GM12872 (cell line): ENCODE measurements around the gene NDUFS1.

Experiments used
- CTCF ChIP-seq: IDR thresholded peaks from 3 replicates; pipeline ENCODE4 v1.5.1; 2011; ENCODE audit warnings: low read depth, mild to moderate bottlenecking, low read length, moderate library complexity; ENCODE audit not compliant: insufficient read depth

NDUFS1 gene

GRCh38 chr2:206116278-206116677, 43.0 kb downstream of the NDUFS1 start:
- TF ChIP-seq CTCF: no peak

GRCh38 chr2:206115026-206115578, 44.1 kb downstream of the NDUFS1 start:
- TF ChIP-seq CTCF: no peak

GRCh38 chr2:206112846-206113547, 46.2 kb downstream of the NDUFS1 start:
- TF ChIP-seq CTCF: no peak

- no peak for TF ChIP-seq CTCF
Observed at GRCh38 chr2:206112108-206112507, 47.1 kb downstream of the NDUFS1 start.

- TF ChIP-seq CTCF: no peak
Observed at GRCh38 chr2:206108713-206109112, 50.5 kb downstream of the NDUFS1 start.

GRCh38 chr2:206105541-206105940, 53.7 kb downstream of the NDUFS1 start:
- TF ChIP-seq CTCF: no peak

- TF ChIP-seq CTCF: no peak
Observed at GRCh38 chr2:206105038-206105437, 54.2 kb downstream of the NDUFS1 start.
